ENCODE results near the gene DOK6. TPM values are rescaled to one million over a fixed set of nuclear protein-coding genes. Genes with fewer than 3 reads are reported as not detected.

The DOK6 gene
- total and polyA plus RNA-seq, 2 donors (not counting 3 experiments of a cell fraction or from before 2014, with no cell fraction given), result under 0.01 TPM; not detected in 1

DNA sequence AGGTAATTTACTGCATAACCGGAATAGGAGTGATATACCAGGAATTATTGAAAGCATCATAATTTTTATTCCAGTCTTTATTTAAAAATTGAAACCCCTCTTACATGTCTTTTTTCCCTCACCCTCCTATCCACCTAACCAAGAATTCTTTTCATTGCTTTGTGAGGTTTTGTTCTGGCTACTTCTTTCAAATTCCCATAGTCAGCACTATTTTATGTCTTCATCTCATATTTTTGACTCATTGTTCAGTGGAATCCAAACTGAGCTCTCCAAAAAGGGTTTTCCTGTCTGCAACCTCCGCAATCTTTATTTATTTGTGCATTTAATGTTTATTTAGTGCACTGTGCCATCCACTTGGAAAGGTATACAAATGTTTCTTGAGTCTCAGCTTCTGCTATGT lies 128.5 kb downstream of the DOK6 start:
- no peak overlapping the region for H3K4me2 ChIP-seq (ENCODE audit: insufficient read depth, low read length)
- TF ChIP-seq MYC (IDR thresholded peaks at IDR 0.05; ENCODE audit: low read depth, low read length) (no peak), GATA2 (IDR thresholded peaks at IDR 0.05; ENCODE audit: insufficient read depth, insufficient read length, low read depth, low read length) (no peak), CTCF (IDR thresholded peaks at IDR 0.05; ENCODE audit: extremely low read depth in 1 of 2, insufficient read depth in 1 of 2, low read depth in 1 of 2, low read length in 2 of 2) (no peak), FOS (IDR thresholded peaks at IDR 0.05; ENCODE audit: borderline replicate concordance, insufficient read depth, low read length) (no peak), JUN (IDR thresholded peaks at IDR 0.05; ENCODE audit: borderline replicate concordance, insufficient read depth, insufficient read length, low read depth) (no peak), EZH2 (IDR thresholded peaks at IDR 0.05; ENCODE audit: borderline replicate concordance, low read depth, low read length, severe bottlenecking) (no peak), POLR2AphosphoS5 (IDR thresholded peaks at IDR 0.05; ENCODE audit: insufficient read depth, low read depth, low read length) (no peak), POLR2A (IDR thresholded peaks at IDR 0.05; ENCODE audit: low read depth, low read length) (no peak)
- TF ChIP-seq, protein P1, sequence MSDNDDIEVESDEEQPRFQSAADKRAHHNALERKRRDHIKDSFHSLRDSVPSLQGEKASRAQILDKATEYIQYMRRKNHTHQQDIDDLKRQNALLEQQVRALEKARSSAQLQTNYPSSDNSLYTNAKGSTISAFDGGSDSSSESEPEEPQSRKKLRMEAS (IDR thresholded peaks at IDR 0.05; ENCODE audit: insufficient read depth, insufficient read length), result no peak
- intact Hi-C loops (cut with micrococcal nuclease) (no loop called here), dilution Hi-C loops (cut with MboI; ENCODE audit: extremely low pct_ligation_motif_present, low sequenced_read_pairs) (no loop called here)
- FAIRE-seq (no peak), DNase-seq (ENCODE audit: low read depth, low spot score) (no peak)
- no peaks in the 10 kb centered on the region for H3K36me3 ChIP-seq (ENCODE audit: control insufficient read depth in 2 of 2, extremely low read depth in 1 of 2, insufficient read depth in 2 of 2, low read length in 2 of 2)
- H3K79me2 ChIP-seq (ENCODE audit: control insufficient read depth, insufficient read depth, low read length), result no peaks in the 10 kb centered on the region
- H3K9me3 ChIP-seq (replicated peaks; ENCODE audit: control insufficient read depth, insufficient read depth, low read length), result no peaks in the 10 kb centered on the region
- no peaks in the 10 kb centered on the region for H3K9me1 ChIP-seq (replicated peaks; ENCODE audit: control insufficient read depth, extremely low read depth, insufficient read depth, low read length)
- H4K20me1 ChIP-seq (replicated peaks; ENCODE audit: control insufficient read depth, extremely low read depth, insufficient read depth, low read length), result no peaks in the 10 kb centered on the region
- POLR2A ChIA-PET, result no interaction called here
- CTCF ChIA-PET, result no interaction called here
- no peak overlapping the region for H3K9ac ChIP-seq (replicated peaks; ENCODE audit: extremely low read depth, insufficient read depth, low read length)
- no peaks in the 10 kb centered on the region for H3K4me1 ChIP-seq (ENCODE audit: control insufficient read depth, extremely low read depth, insufficient read depth, low read length)
- no peak overlapping the region for H3K4me3 ChIP-seq (replicated peaks in 1 of 3; ENCODE audit: insufficient read depth in 1 of 3, low read depth in 1 of 3, low read length in 3 of 3)
- BruUV-seq (replicated peaks), result no TSS peak
- no peaks in the 10 kb centered on the region for H3K27me3 ChIP-seq (ENCODE audit: control insufficient read depth in 2 of 2, insufficient read depth in 2 of 2, low read length in 2 of 2)
- no peak overlapping the region for H3K27ac ChIP-seq (ENCODE audit: insufficient read depth, low read depth, low read length)
- H2AFZ ChIP-seq (ENCODE audit: low read depth, low read length), result no peak overlapping the region

Data from endothelial cell of umbilical vein (primary cell).